Testis (tissue), 2 donors: Measurements from ENCODE around the gene DMD.

ENCODE experiments used
- POLR2A ChIP-seq: fragments of 450-650 bp; IDR thresholded peaks from one replicate; pipeline ENCODE4 v1.6.1; 2017; ENCODE audit warnings: antibody characterized with exemption, mild to moderate bottlenecking, moderate library complexity
- TF ChIP-seq, protein P1 (sequence below), 3 experiments: fragments of 450-650 bp in 2 of 3; fragments of 200-600 bp in 1 of 3; sonication (generic) in 1 of 3; IDR thresholded peaks; one replicate each; pipeline ENCODE4 v1.5.1; 2016 to 2019; ENCODE audit warnings: antibody characterized with exemption in 3 of 3, mild to moderate bottlenecking in 2 of 3, moderate library complexity in 1 of 3

DNA sequence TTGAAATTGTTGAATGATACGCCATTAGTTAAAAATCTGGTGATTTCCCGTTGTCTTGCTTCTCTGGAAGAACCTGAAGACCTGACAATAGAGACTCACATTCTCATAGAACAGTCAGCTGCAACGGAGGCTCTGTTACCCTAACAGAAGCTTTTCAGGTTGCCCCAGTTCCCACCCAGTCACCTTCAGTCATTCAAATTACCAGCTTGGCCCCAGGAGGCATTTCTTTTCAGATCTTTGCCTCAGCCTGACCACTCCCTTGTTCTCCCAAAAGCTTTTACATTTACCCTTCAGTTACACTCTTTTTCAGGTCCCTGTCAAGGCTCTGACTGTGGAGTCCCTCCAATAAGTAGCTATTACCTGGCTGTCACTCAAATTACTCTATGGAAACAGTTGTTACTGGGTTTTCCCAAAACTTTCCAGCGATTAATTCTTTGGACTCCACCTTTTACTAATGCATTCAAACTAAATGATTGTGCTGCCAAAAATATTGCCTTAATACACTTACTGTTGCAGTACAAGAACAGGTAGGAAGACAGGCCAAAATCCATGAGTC lies 1977.3 kb downstream of the DMD start:
- TF ChIP-seq, protein P1, sequence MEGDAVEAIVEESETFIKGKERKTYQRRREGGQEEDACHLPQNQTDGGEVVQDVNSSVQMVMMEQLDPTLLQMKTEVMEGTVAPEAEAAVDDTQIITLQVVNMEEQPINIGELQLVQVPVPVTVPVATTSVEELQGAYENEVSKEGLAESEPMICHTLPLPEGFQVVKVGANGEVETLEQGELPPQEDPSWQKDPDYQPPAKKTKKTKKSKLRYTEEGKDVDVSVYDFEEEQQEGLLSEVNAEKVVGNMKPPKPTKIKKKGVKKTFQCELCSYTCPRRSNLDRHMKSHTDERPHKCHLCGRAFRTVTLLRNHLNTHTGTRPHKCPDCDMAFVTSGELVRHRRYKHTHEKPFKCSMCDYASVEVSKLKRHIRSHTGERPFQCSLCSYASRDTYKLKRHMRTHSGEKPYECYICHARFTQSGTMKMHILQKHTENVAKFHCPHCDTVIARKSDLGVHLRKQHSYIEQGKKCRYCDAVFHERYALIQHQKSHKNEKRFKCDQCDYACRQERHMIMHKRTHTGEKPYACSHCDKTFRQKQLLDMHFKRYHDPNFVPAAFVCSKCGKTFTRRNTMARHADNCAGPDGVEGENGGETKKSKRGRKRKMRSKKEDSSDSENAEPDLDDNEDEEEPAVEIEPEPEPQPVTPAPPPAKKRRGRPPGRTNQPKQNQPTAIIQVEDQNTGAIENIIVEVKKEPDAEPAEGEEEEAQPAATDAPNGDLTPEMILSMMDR (IDR thresholded peaks at IDR 0.05), result no peak
- TF ChIP-seq POLR2A, result no peak
